ENCODE data around the gene SHMT2.

DNA sequence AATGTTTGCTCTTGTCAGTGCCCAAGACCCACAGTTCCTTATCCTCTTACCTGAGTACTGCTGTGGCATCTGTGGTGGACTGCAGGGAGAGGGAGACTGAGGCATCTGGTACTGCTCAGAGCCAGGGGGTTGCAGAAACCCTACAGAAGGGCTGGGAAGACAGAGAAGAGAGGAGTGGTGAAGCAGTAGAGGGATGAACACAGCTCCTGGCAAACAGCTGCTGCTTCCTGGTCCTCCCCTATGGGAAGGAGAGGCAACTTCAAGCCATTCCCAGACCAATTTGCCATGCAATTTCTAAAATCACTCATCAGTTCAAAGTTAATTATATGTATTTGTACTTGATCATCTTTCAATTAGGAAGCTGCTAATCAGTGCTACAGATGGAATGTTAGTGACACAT, 37.2 kb downstream of the SHMT2 start:
- TF ChIP-seq, protein P1, sequence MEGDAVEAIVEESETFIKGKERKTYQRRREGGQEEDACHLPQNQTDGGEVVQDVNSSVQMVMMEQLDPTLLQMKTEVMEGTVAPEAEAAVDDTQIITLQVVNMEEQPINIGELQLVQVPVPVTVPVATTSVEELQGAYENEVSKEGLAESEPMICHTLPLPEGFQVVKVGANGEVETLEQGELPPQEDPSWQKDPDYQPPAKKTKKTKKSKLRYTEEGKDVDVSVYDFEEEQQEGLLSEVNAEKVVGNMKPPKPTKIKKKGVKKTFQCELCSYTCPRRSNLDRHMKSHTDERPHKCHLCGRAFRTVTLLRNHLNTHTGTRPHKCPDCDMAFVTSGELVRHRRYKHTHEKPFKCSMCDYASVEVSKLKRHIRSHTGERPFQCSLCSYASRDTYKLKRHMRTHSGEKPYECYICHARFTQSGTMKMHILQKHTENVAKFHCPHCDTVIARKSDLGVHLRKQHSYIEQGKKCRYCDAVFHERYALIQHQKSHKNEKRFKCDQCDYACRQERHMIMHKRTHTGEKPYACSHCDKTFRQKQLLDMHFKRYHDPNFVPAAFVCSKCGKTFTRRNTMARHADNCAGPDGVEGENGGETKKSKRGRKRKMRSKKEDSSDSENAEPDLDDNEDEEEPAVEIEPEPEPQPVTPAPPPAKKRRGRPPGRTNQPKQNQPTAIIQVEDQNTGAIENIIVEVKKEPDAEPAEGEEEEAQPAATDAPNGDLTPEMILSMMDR (conservative IDR thresholded peaks at IDR 0.05; ENCODE audit: low read depth, low read length), result no peak
- TF ChIP-seq EZH2 (IDR thresholded peaks at IDR 0.05; ENCODE audit: borderline replicate concordance, low read depth, low read length, poor library complexity, severe bottlenecking), result no peak

All from A673 (cell line).